ENCODE measurements around the gene ABCB9. TPM values are rescaled to one million over a fixed set of nuclear protein-coding genes. Genes with fewer than 3 reads are reported as not detected.

The ABCB9 gene
- total RNA-seq, 1 experiment from 2014 or later, result 6.3 TPM

DNA sequence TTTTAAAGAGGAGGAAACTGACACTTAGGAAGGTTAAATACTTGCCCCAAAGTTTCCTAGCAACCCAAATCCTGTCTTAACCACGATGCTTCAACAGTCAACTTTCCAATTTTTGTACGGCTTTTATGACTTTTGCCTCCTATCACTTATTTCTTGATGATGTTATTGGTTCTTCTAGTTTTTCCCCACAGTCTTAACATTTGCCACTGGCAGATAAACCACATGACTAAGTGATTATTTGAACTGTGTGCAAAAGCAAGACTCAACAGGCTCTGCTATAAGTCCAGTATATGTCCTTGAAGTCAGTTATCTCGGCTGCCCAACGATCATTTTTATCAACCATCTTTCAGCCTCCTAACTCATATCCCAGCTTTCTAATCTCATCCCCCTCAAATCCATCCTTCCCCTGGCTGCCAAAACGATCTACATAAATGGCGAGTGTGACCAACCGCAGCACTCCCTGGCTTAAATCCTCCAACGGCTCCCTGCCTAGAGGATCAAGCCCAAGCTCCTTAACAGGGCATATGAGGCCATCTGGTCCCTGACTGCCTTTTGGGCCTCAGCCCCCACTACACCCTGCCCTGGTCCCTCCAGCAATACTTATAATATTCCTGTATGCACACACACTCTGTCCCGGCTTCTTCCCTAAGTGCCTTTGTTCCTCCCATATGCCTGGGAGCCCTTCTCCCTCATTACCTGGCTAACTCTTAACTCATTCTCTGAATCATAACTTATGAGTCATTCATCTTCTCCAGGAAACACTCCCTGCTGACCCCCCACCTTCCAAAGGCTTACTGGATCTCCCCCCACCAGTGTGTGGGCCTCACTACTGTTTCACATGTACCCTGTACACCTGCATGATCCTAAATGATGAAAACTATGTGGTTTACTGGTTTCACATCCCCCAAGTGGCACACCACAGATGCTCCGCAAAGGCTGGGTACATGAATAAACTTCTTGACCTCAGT is 79.1 kb downstream of the ABCB9 start:
- ATAC-seq, result no peak
- H3K27ac Mint-ChIP-seq, result no peak overlapping the region
- no peak for TF ChIP-seq ZNF396 (CRISPR knock-in tag; IDR thresholded peaks at IDR 0.05; ENCODE audit: borderline replicate concordance)
- TF ChIP-seq ZNF671 (CRISPR knock-in tag; IDR thresholded peaks at IDR 0.05), result no peak
- TF ChIP-seq, protein P1, sequence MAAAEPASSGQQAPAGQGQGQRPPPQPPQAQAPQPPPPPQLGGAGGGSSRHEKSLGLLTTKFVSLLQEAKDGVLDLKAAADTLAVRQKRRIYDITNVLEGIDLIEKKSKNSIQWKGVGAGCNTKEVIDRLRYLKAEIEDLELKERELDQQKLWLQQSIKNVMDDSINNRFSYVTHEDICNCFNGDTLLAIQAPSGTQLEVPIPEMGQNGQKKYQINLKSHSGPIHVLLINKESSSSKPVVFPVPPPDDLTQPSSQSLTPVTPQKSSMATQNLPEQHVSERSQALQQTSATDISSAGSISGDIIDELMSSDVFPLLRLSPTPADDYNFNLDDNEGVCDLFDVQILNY (CRISPR knock-in tag; IDR thresholded peaks at IDR 0.05), result no peak
- TF ChIP-seq ZNF317 (CRISPR knock-in tag; IDR thresholded peaks at IDR 0.05; ENCODE audit: borderline replicate concordance, low read depth), result no peak
- TF ChIP-seq, protein P2, sequence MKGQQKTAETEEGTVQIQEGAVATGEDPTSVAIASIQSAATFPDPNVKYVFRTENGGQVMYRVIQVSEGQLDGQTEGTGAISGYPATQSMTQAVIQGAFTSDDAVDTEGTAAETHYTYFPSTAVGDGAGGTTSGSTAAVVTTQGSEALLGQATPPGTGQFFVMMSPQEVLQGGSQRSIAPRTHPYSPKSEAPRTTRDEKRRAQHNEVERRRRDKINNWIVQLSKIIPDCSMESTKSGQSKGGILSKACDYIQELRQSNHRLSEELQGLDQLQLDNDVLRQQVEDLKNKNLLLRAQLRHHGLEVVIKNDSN (CRISPR knock-in tag; IDR thresholded peaks at IDR 0.05), result no peak
- TF ChIP-seq JAZF1 (CRISPR knock-in tag; IDR thresholded peaks at IDR 0.05), result no peak
- TF ChIP-seq, protein P3, sequence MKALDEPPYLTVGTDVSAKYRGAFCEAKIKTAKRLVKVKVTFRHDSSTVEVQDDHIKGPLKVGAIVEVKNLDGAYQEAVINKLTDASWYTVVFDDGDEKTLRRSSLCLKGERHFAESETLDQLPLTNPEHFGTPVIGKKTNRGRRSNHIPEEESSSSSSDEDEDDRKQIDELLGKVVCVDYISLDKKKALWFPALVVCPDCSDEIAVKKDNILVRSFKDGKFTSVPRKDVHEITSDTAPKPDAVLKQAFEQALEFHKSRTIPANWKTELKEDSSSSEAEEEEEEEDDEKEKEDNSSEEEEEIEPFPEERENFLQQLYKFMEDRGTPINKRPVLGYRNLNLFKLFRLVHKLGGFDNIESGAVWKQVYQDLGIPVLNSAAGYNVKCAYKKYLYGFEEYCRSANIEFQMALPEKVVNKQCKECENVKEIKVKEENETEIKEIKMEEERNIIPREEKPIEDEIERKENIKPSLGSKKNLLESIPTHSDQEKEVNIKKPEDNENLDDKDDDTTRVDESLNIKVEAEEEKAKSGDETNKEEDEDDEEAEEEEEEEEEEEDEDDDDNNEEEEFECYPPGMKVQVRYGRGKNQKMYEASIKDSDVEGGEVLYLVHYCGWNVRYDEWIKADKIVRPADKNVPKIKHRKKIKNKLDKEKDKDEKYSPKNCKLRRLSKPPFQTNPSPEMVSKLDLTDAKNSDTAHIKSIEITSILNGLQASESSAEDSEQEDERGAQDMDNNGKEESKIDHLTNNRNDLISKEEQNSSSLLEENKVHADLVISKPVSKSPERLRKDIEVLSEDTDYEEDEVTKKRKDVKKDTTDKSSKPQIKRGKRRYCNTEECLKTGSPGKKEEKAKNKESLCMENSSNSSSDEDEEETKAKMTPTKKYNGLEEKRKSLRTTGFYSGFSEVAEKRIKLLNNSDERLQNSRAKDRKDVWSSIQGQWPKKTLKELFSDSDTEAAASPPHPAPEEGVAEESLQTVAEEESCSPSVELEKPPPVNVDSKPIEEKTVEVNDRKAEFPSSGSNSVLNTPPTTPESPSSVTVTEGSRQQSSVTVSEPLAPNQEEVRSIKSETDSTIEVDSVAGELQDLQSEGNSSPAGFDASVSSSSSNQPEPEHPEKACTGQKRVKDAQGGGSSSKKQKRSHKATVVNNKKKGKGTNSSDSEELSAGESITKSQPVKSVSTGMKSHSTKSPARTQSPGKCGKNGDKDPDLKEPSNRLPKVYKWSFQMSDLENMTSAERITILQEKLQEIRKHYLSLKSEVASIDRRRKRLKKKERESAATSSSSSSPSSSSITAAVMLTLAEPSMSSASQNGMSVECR (CRISPR knock-in tag; IDR thresholded peaks at IDR 0.05; ENCODE audit: borderline replicate concordance), result no peak
- TF ChIP-seq ATF1 (CRISPR knock-in tag; IDR thresholded peaks at IDR 0.05), result no peak
- no peak for TF ChIP-seq CREB1 (CRISPR knock-in tag; IDR thresholded peaks at IDR 0.05)
- ChIA-PET CTCF (interaction anchor here (1.2 to 1.5 kb wide), 2 partner anchors 20 to 34 kb away, joined by 3 to 4 read pairs; no protein-coding TSS in a partner anchor), POLR2A (no interaction called here)
- no peak overlapping the region for H3K4me3 Mint-ChIP-seq
- H3K4me1 Mint-ChIP-seq, result peaks cover 50% of the 10 kb centered on the region
- no peak for DNase-seq (ENCODE audit: low spot score)
- H3K27me3 Mint-ChIP-seq (ENCODE audit: low read depth), result peaks cover 77% of the 10 kb centered on the region
- H3K9me3 Mint-ChIP-seq, result no peaks in the 10 kb centered on the region
- H3K36me3 Mint-ChIP-seq, result no peaks in the 10 kb centered on the region

DNA sequence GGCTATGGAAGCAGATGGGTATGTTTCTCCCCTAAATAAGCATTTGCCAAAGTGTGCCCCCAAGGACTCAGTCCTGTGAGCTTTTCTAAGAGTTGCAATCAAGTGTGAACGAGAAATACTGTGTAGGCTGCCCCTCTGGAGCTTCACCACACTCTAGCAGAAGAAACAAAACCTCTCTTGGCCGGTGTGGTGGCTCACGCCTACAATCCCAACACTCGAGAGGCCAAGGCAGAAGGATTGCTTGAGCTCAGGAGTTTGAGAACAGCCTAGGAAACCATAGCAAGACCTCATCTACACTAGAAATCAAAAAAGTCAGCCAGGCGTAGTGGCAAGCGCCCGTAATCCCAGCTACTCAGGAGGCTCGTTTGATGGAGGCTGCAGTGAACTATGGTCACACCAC is 80.1 kb downstream of the ABCB9 start:
- no peak for ATAC-seq
- POLR2A ChIA-PET, result no interaction called here
- no peaks in the 10 kb centered on the region for H3K9me3 Mint-ChIP-seq
- peaks cover 87% of the 10 kb centered on the region for H3K27me3 Mint-ChIP-seq (ENCODE audit: low read depth)
- no peak overlapping the region for H3K4me3 Mint-ChIP-seq
- TF ChIP-seq, protein P1 (CRISPR knock-in tag; IDR thresholded peaks at IDR 0.05), result no peak
- TF ChIP-seq, protein P4, sequence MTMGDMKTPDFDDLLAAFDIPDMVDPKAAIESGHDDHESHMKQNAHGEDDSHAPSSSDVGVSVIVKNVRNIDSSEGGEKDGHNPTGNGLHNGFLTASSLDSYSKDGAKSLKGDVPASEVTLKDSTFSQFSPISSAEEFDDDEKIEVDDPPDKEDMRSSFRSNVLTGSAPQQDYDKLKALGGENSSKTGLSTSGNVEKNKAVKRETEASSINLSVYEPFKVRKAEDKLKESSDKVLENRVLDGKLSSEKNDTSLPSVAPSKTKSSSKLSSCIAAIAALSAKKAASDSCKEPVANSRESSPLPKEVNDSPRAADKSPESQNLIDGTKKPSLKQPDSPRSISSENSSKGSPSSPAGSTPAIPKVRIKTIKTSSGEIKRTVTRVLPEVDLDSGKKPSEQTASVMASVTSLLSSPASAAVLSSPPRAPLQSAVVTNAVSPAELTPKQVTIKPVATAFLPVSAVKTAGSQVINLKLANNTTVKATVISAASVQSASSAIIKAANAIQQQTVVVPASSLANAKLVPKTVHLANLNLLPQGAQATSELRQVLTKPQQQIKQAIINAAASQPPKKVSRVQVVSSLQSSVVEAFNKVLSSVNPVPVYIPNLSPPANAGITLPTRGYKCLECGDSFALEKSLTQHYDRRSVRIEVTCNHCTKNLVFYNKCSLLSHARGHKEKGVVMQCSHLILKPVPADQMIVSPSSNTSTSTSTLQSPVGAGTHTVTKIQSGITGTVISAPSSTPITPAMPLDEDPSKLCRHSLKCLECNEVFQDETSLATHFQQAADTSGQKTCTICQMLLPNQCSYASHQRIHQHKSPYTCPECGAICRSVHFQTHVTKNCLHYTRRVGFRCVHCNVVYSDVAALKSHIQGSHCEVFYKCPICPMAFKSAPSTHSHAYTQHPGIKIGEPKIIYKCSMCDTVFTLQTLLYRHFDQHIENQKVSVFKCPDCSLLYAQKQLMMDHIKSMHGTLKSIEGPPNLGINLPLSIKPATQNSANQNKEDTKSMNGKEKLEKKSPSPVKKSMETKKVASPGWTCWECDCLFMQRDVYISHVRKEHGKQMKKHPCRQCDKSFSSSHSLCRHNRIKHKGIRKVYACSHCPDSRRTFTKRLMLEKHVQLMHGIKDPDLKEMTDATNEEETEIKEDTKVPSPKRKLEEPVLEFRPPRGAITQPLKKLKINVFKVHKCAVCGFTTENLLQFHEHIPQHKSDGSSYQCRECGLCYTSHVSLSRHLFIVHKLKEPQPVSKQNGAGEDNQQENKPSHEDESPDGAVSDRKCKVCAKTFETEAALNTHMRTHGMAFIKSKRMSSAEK (CRISPR knock-in tag; IDR thresholded peaks at IDR 0.05; ENCODE audit: borderline replicate concordance), result no peak
- TF ChIP-seq, protein P2 (CRISPR knock-in tag; IDR thresholded peaks at IDR 0.05), result no peak
- TF ChIP-seq, protein P5, sequence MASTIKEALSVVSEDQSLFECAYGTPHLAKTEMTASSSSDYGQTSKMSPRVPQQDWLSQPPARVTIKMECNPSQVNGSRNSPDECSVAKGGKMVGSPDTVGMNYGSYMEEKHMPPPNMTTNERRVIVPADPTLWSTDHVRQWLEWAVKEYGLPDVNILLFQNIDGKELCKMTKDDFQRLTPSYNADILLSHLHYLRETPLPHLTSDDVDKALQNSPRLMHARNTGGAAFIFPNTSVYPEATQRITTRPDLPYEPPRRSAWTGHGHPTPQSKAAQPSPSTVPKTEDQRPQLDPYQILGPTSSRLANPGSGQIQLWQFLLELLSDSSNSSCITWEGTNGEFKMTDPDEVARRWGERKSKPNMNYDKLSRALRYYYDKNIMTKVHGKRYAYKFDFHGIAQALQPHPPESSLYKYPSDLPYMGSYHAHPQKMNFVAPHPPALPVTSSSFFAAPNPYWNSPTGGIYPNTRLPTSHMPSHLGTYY (CRISPR knock-in tag; IDR thresholded peaks at IDR 0.05), result no peak
- no peak for TF ChIP-seq NFATC4 (CRISPR knock-in tag; IDR thresholded peaks at IDR 0.05)
- no peak for TF ChIP-seq CBFB (CRISPR knock-in tag; IDR thresholded peaks at IDR 0.05; ENCODE audit: low read depth)
- no peak for TF ChIP-seq SOX15 (CRISPR knock-in tag; IDR thresholded peaks at IDR 0.05)
- no peak for TF ChIP-seq GABPB1 (CRISPR knock-in tag; IDR thresholded peaks at IDR 0.05)
- no peak for TF ChIP-seq SMAD4 (CRISPR knock-in tag; IDR thresholded peaks at IDR 0.05)
- TF ChIP-seq GTF2I (CRISPR knock-in tag; conservative IDR thresholded peaks at IDR 0.05), result no peak
- TF ChIP-seq ZNF423 (CRISPR knock-in tag; IDR thresholded peaks at IDR 0.05), result no peak
- H3K4me1 Mint-ChIP-seq, result peaks cover 40% of the 10 kb centered on the region
- CTCF ChIA-PET, result interaction anchor here (1.5 kb wide), 1 partner anchor 19 kb away, joined by 4 read pairs; no protein-coding TSS in a partner anchor
- H3K27ac Mint-ChIP-seq, result no peak overlapping the region
- H3K36me3 Mint-ChIP-seq, result no peaks in the 10 kb centered on the region
- no peak for DNase-seq (ENCODE audit: low spot score)
